GM12878 (cell line): Measurements from ENCODE around the gene GYG2. TPM values are rescaled to one million over a fixed set of nuclear protein-coding genes. Genes with fewer than 3 reads are reported as not detected.
A peak's percentile ranks its signal among the peaks of the same experiment; 100 is the strongest.

Experiments
- ATAC-seq: fragments of 200-7000 bp; cut with Tn5 transposase; 3 replicates; pipeline ENCODE4 v1.9.1; 2020; ENCODE audit warnings: mild to moderate bottlenecking, moderate library complexity
- Bru-seq: library from RNA; stranded (reverse); fragments of 400-500 nt; gene quantifications from one replicate; lab custom pipeline; 2021; lab: Mats Ljungman, UMichigan
- BruChase-seq, 2 experiments: library from RNA; stranded (reverse); fragments of 400-500 nt; gene quantifications; one replicate each; lab custom pipeline; 2021; lab: Mats Ljungman, UMichigan
- BruUV-seq: library from RNA; stranded (reverse); fragments of 400-500 nt; replicated peaks from 2 replicates; lab custom pipeline; 2021; lab: Mats Ljungman, UMichigan
- CTCF ChIA-PET: fragments of 300-600 bp; sonication (Branson Sonifier 250); formaldehyde crosslinking; extraction: SDS; loops from one replicate; lab custom pipeline; 2021; ENCODE audit warnings: inconsistent platforms; lab: Yijun Ruan, JAX
- POLR2A ChIA-PET: fragments of 350-600 bp; formaldehyde crosslinking; extraction: SDS; loops from one replicate; lab custom pipeline; 2021; ENCODE audit warnings: inconsistent platforms; lab: Charles Lee
- RAD21 ChIA-PET: fragments of 300-600 bp; sonication (Branson Sonifier 250); formaldehyde crosslinking; loops from one replicate; lab custom pipeline; 2023; ENCODE audit warnings: antibody characterized with exemption; ENCODE audit not compliant: unreplicated experiment; lab: Charles Lee
- SMC1A ChIA-PET: fragments of 300-600 bp; sonication (Branson Sonifier 250); formaldehyde crosslinking; loops from one replicate; lab custom pipeline; 2023; ENCODE audit not compliant: unreplicated experiment, uncharacterized antibody; lab: Charles Lee
- DNase-seq: peaks from one replicate; pipeline ENCODE4 v3.0.0-alpha.2; 2011; ENCODE audit warnings: low read depth, low spot score
- FAIRE-seq: peaks from 3 replicates; lab custom pipeline; 2011; peaks lifted over from hg19 to GRCh38; lab: Jason Lieb, UNC
- H2AFZ ChIP-seq: 2 replicates; pipeline ENCODE4 v1.6.0; 2011; ENCODE audit warnings: low read depth, low read length, control low read depth; ENCODE audit not compliant: control insufficient read depth
- H3K27ac ChIP-seq: 2 replicates; pipeline ENCODE4 v1.5.1; 2011; ENCODE audit warnings: control low read depth; ENCODE audit not compliant: control insufficient read depth, insufficient read depth
- H3K27me3 ChIP-seq, 2 experiments: replicated peaks in 1 of 2; 2 replicates each; pipeline versions ENCODE4 v1.6.0 to v1.6.1; 2011; ENCODE audit warnings: low read length in 1 of 2; ENCODE audit not compliant: control insufficient read depth in 2 of 2, insufficient read depth in 2 of 2
- H3K36me3 ChIP-seq, 2 experiments: 2 replicates each; pipeline ENCODE4 v1.5.1; 2011; ENCODE audit warnings: low read length in 1 of 2; ENCODE audit not compliant: control insufficient read depth in 2 of 2, insufficient read depth in 2 of 2
- H3K4me1 ChIP-seq: 2 replicates; pipeline ENCODE4 v1.6.1; 2011; ENCODE audit warnings: mild to moderate bottlenecking, low read length, moderate library complexity, mixed read lengths; ENCODE audit not compliant: control insufficient read depth, insufficient read depth
- H3K4me2 ChIP-seq: 2 replicates; pipeline ENCODE4 v1.6.0; 2011; ENCODE audit warnings: control low read depth; ENCODE audit not compliant: control insufficient read depth, insufficient read depth
- H3K4me3 ChIP-seq: fragments of 200-600 bp; sonication (generic); 2 replicates; pipeline ENCODE4 v1.5.1; 2016
- H3K79me2 ChIP-seq: 2 replicates; pipeline ENCODE4 v1.6.0; 2011; ENCODE audit warnings: low read length; ENCODE audit not compliant: control insufficient read depth, insufficient read depth
- H3K9ac ChIP-seq: 2 replicates; pipeline ENCODE4 v1.8.0; 2011; ENCODE audit warnings: low read length, control low read depth, mixed read lengths; ENCODE audit not compliant: control insufficient read depth, insufficient read depth
- H3K9me3 ChIP-seq: replicated peaks from 3 replicates; pipeline ENCODE4 v1.5.1; 2011; ENCODE audit warnings: mild to moderate bottlenecking, low read length; ENCODE audit not compliant: control insufficient read depth, insufficient read depth
- H4K20me1 ChIP-seq: 2 replicates; pipeline ENCODE4 v1.6.0; 2011; ENCODE audit not compliant: control insufficient read depth, insufficient read depth
- ASH2L ChIP-seq: fragments of 300-600, 200-600 bp; sonication (generic); IDR thresholded peaks from 2 replicates; pipeline ENCODE4 v1.6.1; 2017; ENCODE audit warnings: low read depth, mild to moderate bottlenecking, borderline replicate concordance
- BACH1 ChIP-seq: fragments of 450-650 bp; IDR thresholded peaks from 2 replicates; pipeline ENCODE4 v1.6.1; 2017; ENCODE audit warnings: mild to moderate bottlenecking, borderline replicate concordance
- BMI1 ChIP-seq: fragments of 450-650 bp; IDR thresholded peaks from 2 replicates; pipeline ENCODE4 v1.6.1; 2016; ENCODE audit warnings: mild to moderate bottlenecking, moderate library complexity, borderline replicate concordance
- CEBPB ChIP-seq, 2 experiments: fragments of 150-350 bp in 1 of 2; IDR thresholded peaks; 2 replicates each; pipeline ENCODE4 v1.6.1; 2012 to 2014; ENCODE audit warnings: low read depth in 2 of 2, low read length in 2 of 2, borderline replicate concordance in 1 of 2, inconsistent platforms in 1 of 2
- CREB1 ChIP-seq: IDR thresholded peaks from 2 replicates; pipeline ENCODE4 v1.6.1; 2012; ENCODE audit warnings: low read depth, mild to moderate bottlenecking, inconsistent platforms
- E2F4 ChIP-seq: IDR thresholded peaks from 2 replicates; pipeline ENCODE4 v1.6.1; 2012; ENCODE audit warnings: low read depth, low read length, improper control_type of control experiment
- FOXM1 ChIP-seq: IDR thresholded peaks from 2 replicates; pipeline ENCODE4 v1.6.1; 2012; ENCODE audit warnings: low read depth, mild to moderate bottlenecking, inconsistent platforms, low read length, moderate library complexity
- HDGF ChIP-seq: fragments of 450-650 bp; IDR thresholded peaks from 2 replicates; pipeline ENCODE4 v1.6.1; 2016; ENCODE audit warnings: antibody characterized with exemption
- IRF5 ChIP-seq: fragments of 450-650 bp; IDR thresholded peaks from 2 replicates; pipeline ENCODE4 v1.6.1; 2017; ENCODE audit warnings: borderline replicate concordance
- MLLT1 ChIP-seq: fragments of 450-650 bp; IDR thresholded peaks from 2 replicates; pipeline ENCODE4 v1.6.1; 2016; ENCODE audit warnings: mild to moderate bottlenecking
- NBN ChIP-seq: fragments of 450-650 bp; IDR thresholded peaks from 2 replicates; pipeline ENCODE4 v1.6.1; 2016
- PML ChIP-seq: IDR thresholded peaks from 2 replicates; pipeline ENCODE4 v1.6.1; 2012; ENCODE audit warnings: low read length, inconsistent platforms
- POU2F2 ChIP-seq: IDR thresholded peaks from 3 replicates; pipeline ENCODE4 v1.6.1; 2011; ENCODE audit warnings: low read depth, mild to moderate bottlenecking, low read length, borderline replicate concordance
- SUZ12 ChIP-seq: fragments of 200-600 bp; sonication (generic); IDR thresholded peaks from one replicate; pipeline ENCODE4 v1.6.1; 2018; ENCODE audit warnings: antibody characterized with exemption, mild to moderate bottlenecking; ENCODE audit not compliant: unreplicated experiment
- TAF1 ChIP-seq: IDR thresholded peaks from 2 replicates; pipeline ENCODE4 v1.6.1; 2011; ENCODE audit warnings: mild to moderate bottlenecking, low read depth, low read length, borderline replicate concordance
- WGBS: methylation state at CpG from one replicate; pipeline ENCODE4 v1.1.6; 2016; ENCODE audit warnings: low lambda C conversion rate; ENCODE audit not compliant: insufficient replicate concordance, insufficient coverage; ENCODE audit errors: missing lambda C conversion rate; 5-methylcytosine and 5-hydroxymethylcytosine counted together
- in situ Hi-C: fragments of 300-500 bp; cut with MboI; formaldehyde crosslinking; loops from 9 replicates; pipeline ENCODE4 v1.14.3; 2018; ENCODE audit warnings: mixed read lengths
- intact Hi-C: fragments of 100-400 bp; cut with micrococcal nuclease; formaldehyde crosslinking; loops from one replicate; pipeline ENCODE4 v1.14.2; 2022; ENCODE audit not compliant: unreplicated experiment
- long read RNA-seq, 2 experiments: library from polyadenylated mRNA; unstranded; transcript quantifications; one replicate each; pipeline ENCODE4 v2.0.0, GENCODE V29; 2019 to 2020
- polyA minus RNA-seq, 3 experiments: library from RNA; depleted of rRNA, polyadenylated mRNA; stranded (reverse); fragments of >200 nt; gene quantifications; 2 replicates each; pipeline ENCODE4 v1.2.3, GENCODE V29; 2011
- polyA plus RNA-seq, 11 experiments: library from polyadenylated mRNA; depleted of rRNA in 4 of 11; unstranded in 6 of 11; stranded (reverse) in 5 of 11; fragments of >200 nt; fragmentation: Nextera tagmentation in 4 of 11; fragmentation: Illumina TruSeq in 1 of 11; extraction: Ambion mirVana in 4 of 11; extraction: Trizol in 1 of 11; gene quantifications; 1 replicate in 1 of 11; 2 replicates in 10 of 11; pipeline versions ENCODE4 v1.2.1 to v1.2.3, GENCODE V29; 2011 to 2016; ENCODE audit warnings: inconsistent platforms in 2 of 11, missing spikeins in 2 of 11, low read depth in 1 of 11
- total RNA-seq, 4 experiments: library from RNA; depleted of rRNA in 3 of 4; stranded (reverse); fragments of >200 nt in 3 of 4; fragmentation: Illumina TruSeq in 1 of 4; extraction: Trizol in 1 of 4; gene quantifications; 2 replicates each; pipeline versions ENCODE4 v1.2.1 to v1.2.3, GENCODE V29; 2013 to 2021

Gene GYG2
- not detected in 2 replicates for total RNA-seq (2013; cell fraction: nucleolus; rRNA removed)
- total RNA-seq (2014; rRNA removed): not detected in 2 replicates
- total RNA-seq (2014; rRNA removed; fragmentation: Illumina TruSeq; extraction: Trizol): not detected in 2 replicates
- total RNA-seq (2021): 0.05 TPM in 1 of 2 replicates, not detected in the other
- polyA plus RNA-seq (2011; ENCODE audit: low read depth): not detected
- polyA plus RNA-seq (2011; rRNA removed): not detected in 2 replicates
- polyA plus RNA-seq (2011; cell fraction: cytosol; rRNA removed): not detected in 2 replicates
- not detected in 2 replicates for polyA plus RNA-seq (2011; cell fraction: nucleus; rRNA removed)
- polyA plus RNA-seq (2012): not detected in 2 replicates
- polyA plus RNA-seq (2014; fragmentation: Illumina TruSeq; extraction: Trizol): not detected in 2 replicates
- not detected for polyA plus RNA-seq (2014; fragmentation: Nextera tagmentation; extraction: Ambion mirVana)
- polyA plus RNA-seq (2014; rRNA removed): not detected in 2 replicates
- polyA plus RNA-seq (2016; fragmentation: Nextera tagmentation; extraction: Ambion mirVana): under 1 TPM in 1 of 2 experiments, not detected in 1; 0.05 TPM
- not detected in 2 replicates for polyA minus RNA-seq (2011; rRNA and poly(A)+ RNA removed)
- polyA minus RNA-seq (2011; cell fraction: cytosol; rRNA and poly(A)+ RNA removed): not detected in 2 replicates
- polyA minus RNA-seq (2011; cell fraction: nucleus; rRNA and poly(A)+ RNA removed): not detected in 2 replicates
- percentile 2 among the genes with signal in this experiment for Bru-seq, nascent RNA
- BruChase-seq, experiment 1, labeled RNA remaining after a 6-hour chase: percentile 6 among the genes with signal in this experiment
- not detected for BruChase-seq, experiment 2, labeled RNA remaining after a 2-hour chase
- long read RNA-seq, experiment 1: 0 reads
- long read RNA-seq, experiment 2: 0 reads

GRCh38 chrX:2828344-2828958 is at the start of gene GYG2:
TSS of gene GYG2 (plus strand) at chrX:2828930. CDS start at chrX:2830189, 1,259 bp downstream.
- H3K27ac ChIP-seq: no peak within 1 kb of the TSS
- intact Hi-C loops (no loop called here), in situ Hi-C loops (no loop called here)
- POLR2A ChIA-PET: no interaction called here
- H3K4me3 ChIP-seq: no peak within 1 kb of the TSS
- H3K9me3 ChIP-seq: peaks cover 1% of the 10 kb centered on the region; the same call in 1 of the 3 replicates
- ATAC-seq (no peak), DNase-seq (no peak), FAIRE-seq (no peak)
- 71% methylated on average over 40 of the region's 56 CpGs for WGBS
- RAD21 ChIA-PET: no interaction called here
- no peak within 1 kb of the TSS for H3K4me2 ChIP-seq
- CTCF ChIA-PET: no interaction called here
- BruUV-seq: no TSS peak
- no peaks in the 10 kb centered on the region for H3K79me2 ChIP-seq
- H2AFZ ChIP-seq: no peak within 1 kb of the TSS
- no peak within 1 kb of the TSS for H3K9ac ChIP-seq
- H3K36me3 ChIP-seq: no peaks in the 10 kb centered on the region
- H3K4me1 ChIP-seq: no peaks in the 10 kb centered on the region
- SMC1A ChIA-PET: no interaction called here
- H3K27me3 ChIP-seq: no peaks in the 10 kb centered on the region; a peak in 1 of 4 replicates
- TF ChIP-seq E2F4: no peak
- TF ChIP-seq FOXM1: no peak
- TF ChIP-seq NBN: no peak
- no peak for TF ChIP-seq CEBPB (IDR thresholded peaks at IDR 0.05; ENCODE audit: borderline replicate concordance in 1 of 2, low read depth in 2 of 2, low read length in 2 of 2)
- TF ChIP-seq ASH2L: no peak
- TF ChIP-seq PML: no peak
- no peak for TF ChIP-seq CREB1
- no peak for TF ChIP-seq POU2F2
- no peak for TF ChIP-seq BACH1
- no peak for TF ChIP-seq HDGF
- no peak for TF ChIP-seq TAF1
- no peak for TF ChIP-seq MLLT1
- no peak for TF ChIP-seq BMI1
- no peak for TF ChIP-seq IRF5
- TF ChIP-seq SUZ12: no peak
- no peaks in the 10 kb centered on the region for H4K20me1 ChIP-seq
